Vagina (tissue), 2 donors: ENCODE data around the gene BAZ1B. TPM values are rescaled to one million over a fixed set of nuclear protein-coding genes. Genes with fewer than 3 reads are reported as not detected.
"Not testable (repeated sequence)": the region's sequence is repeated elsewhere in the genome, so short reads cannot be mapped to it uniquely, and the experiment has no call there.

Experiments
- DNase-seq, 2 donors: peaks; one replicate each; pipeline ENCODE4 v3.0.0-alpha.2; 2017; ENCODE audit errors: extremely low spot score in 2 of 2
- H3K27ac ChIP-seq: fragments of 200-600 bp; sonication (generic); one replicate; pipeline ENCODE4 v1.5.1; 2019
- H3K27me3 ChIP-seq: fragments of 200-600 bp; sonication (generic); one replicate; pipeline ENCODE4 v1.5.1; 2019
- H3K36me3 ChIP-seq, 2 donors: fragments of 200-600 bp; sonication (generic); one replicate each; pipeline ENCODE4 v1.5.1; 2017 to 2019
- H3K4me1 ChIP-seq: fragments of 200-600 bp; sonication (generic); one replicate; pipeline ENCODE4 v1.5.1; 2019
- H3K4me3 ChIP-seq, 2 donors: fragments of 200-600 bp; sonication (generic); 1 replicate in 1 of 2; 2 replicates in 1 of 2; pipeline ENCODE4 v1.5.1; 2016 to 2019
- H3K9me3 ChIP-seq: fragments of 200-600 bp; sonication (generic); one replicate; pipeline ENCODE4 v1.5.1; 2019
- POLR2A ChIP-seq, 2 donors: fragments of 450-650 bp; IDR thresholded peaks; one replicate each; pipeline ENCODE4 v1.6.1; 2017; ENCODE audit warnings: antibody characterized with exemption in 2 of 2, mild to moderate bottlenecking in 2 of 2, moderate library complexity in 2 of 2
- POLR2AphosphoS5 ChIP-seq, 2 donors: sonication (generic); formaldehyde crosslinking; IDR thresholded peaks; one replicate each; pipeline ENCODE4 v1.9.0; 2017; ENCODE audit warnings: antibody characterized with exemption in 2 of 2, mild to moderate bottlenecking in 2 of 2, low read depth in 1 of 2; ENCODE audit not compliant: insufficient read depth in 1 of 2
- intact Hi-C: fragments of 100-400 bp; cut with DNase I; formaldehyde crosslinking; loops from one replicate; pipeline ENCODE4 v1.15.1; 2023
- total RNA-seq: library from RNA; depleted of rRNA; stranded (reverse); fragments of >200 nt; gene quantifications from one replicate; pipeline ENCODE4 v1.2.3, GENCODE V29; 2016
- TF ChIP-seq, protein P1 (sequence below), 3 experiments: fragments of 450-650 bp in 2 of 3; fragments of 200-600 bp in 1 of 3; sonication (generic) in 1 of 3; IDR thresholded peaks; one replicate each; pipeline ENCODE4 v1.5.1; 2017 to 2019; ENCODE audit warnings: antibody characterized with exemption in 3 of 3, mild to moderate bottlenecking in 2 of 3, moderate library complexity in 2 of 3

BAZ1B gene
- total RNA-seq, 1 donor from 2014 or later: 45.4 TPM

DNA sequence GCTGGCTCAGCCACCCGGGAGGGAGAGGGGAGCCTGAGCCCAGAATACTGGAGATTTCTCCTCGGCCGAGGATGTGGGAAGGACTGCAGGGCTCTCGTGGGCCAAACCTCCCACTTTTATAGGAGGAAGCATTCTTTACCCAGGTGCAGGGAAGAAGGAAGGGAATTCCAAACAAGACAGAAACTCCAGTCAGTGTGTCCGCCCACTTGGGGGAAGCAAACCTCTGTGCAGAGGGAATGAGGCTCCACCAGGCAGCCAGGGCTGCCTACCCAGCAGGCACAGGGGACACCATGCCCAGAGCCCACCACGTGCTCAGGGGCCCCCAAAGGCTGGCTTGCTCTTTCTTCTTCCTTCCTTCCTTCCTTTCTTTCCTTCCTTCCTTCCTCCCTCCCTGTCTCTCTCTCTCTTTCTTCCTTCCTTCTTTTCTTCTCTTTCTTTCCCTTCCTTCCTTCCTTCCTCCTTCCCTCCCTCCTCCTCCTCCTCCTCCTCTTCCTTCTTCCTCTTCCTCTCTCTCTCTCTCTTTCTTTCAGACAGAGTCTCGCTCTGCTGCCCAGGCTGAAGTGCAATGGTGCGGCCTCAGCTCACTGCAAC lies 103.9 kb downstream of the BAZ1B start:
- Histone ChIP-seq H3K27ac (no peak overlapping the region), H3K36me3 (no peaks in the 10 kb centered on the region), H3K4me1 (no peaks in the 10 kb centered on the region), H3K9me3 (no peaks in the 10 kb centered on the region), H3K27me3 (no peaks in the 10 kb centered on the region), H3K4me3 (no peak overlapping the region)
- intact Hi-C loops: no loop called here
- TF ChIP-seq, protein P1, sequence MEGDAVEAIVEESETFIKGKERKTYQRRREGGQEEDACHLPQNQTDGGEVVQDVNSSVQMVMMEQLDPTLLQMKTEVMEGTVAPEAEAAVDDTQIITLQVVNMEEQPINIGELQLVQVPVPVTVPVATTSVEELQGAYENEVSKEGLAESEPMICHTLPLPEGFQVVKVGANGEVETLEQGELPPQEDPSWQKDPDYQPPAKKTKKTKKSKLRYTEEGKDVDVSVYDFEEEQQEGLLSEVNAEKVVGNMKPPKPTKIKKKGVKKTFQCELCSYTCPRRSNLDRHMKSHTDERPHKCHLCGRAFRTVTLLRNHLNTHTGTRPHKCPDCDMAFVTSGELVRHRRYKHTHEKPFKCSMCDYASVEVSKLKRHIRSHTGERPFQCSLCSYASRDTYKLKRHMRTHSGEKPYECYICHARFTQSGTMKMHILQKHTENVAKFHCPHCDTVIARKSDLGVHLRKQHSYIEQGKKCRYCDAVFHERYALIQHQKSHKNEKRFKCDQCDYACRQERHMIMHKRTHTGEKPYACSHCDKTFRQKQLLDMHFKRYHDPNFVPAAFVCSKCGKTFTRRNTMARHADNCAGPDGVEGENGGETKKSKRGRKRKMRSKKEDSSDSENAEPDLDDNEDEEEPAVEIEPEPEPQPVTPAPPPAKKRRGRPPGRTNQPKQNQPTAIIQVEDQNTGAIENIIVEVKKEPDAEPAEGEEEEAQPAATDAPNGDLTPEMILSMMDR (IDR thresholded peaks at IDR 0.05): no peak
- TF ChIP-seq POLR2A (IDR thresholded peaks at IDR 0.05): no peak
- TF ChIP-seq POLR2AphosphoS5 (IDR thresholded peaks at IDR 0.05; ENCODE audit: insufficient read depth in 1 of 2, low read depth in 1 of 2): no peak
- no peak for DNase-seq

DNA sequence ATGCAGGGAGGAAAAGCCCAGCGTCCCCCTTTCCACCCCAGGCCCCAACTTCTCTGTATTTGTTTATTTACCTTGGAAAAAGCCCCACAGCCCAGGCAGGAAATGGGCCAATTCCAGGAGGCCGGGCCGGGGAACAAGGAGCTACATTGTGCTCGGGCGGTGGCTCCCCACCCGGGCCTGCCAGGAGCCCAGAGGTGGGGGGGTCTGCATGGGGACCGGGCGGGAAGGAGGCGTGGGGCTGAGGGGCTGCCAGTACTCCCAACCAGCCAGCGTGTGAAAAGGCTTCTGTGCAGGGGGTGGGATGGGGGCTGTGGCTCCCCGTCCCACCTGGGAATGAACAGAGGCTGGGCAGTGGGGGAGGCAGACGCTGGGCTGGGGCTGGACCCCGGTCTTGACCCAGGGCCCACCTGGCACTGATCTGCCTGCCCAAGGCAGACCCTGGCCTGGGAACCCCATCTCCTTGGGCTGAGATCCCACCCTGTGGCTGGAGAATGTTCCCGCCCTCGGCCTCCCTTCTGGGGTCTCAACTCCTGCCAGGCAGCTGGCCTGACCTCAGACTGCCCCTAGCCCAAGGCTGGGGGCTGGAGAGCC lies 111.5 kb downstream of the BAZ1B start:
- DNase-seq, H3K4me1 ChIP-seq, intact Hi-C loops, H3K27ac ChIP-seq, H3K9me3 ChIP-seq, H3K36me3 ChIP-seq, H3K27me3 ChIP-seq, H3K4me3 ChIP-seq: not testable (repeated sequence)

DNA sequence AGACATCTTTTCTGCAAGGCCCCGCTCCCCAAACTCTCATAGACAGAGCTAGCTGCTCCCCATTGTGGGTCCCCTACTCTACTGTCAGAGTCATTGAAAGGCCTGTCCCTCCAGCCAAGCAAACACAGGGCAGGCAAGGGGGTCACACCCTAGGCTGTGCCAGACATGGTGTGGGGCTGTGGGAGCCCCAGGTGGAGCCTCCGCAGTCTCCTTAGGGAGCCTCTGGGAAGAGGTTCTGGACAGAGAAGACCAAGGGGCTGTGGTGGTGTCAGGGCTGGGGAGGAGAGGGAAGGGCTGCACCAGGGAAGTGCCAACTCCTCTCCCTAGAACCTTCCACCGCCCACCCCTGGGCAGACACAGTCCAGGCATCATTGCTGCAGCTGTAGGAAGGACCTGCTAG lies 117.2 kb downstream of the BAZ1B start:
- H3K27me3 ChIP-seq, H3K27ac ChIP-seq, H3K4me3 ChIP-seq, DNase-seq, H3K36me3 ChIP-seq, H3K4me1 ChIP-seq, intact Hi-C loops, H3K9me3 ChIP-seq: not testable (repeated sequence)

DNA sequence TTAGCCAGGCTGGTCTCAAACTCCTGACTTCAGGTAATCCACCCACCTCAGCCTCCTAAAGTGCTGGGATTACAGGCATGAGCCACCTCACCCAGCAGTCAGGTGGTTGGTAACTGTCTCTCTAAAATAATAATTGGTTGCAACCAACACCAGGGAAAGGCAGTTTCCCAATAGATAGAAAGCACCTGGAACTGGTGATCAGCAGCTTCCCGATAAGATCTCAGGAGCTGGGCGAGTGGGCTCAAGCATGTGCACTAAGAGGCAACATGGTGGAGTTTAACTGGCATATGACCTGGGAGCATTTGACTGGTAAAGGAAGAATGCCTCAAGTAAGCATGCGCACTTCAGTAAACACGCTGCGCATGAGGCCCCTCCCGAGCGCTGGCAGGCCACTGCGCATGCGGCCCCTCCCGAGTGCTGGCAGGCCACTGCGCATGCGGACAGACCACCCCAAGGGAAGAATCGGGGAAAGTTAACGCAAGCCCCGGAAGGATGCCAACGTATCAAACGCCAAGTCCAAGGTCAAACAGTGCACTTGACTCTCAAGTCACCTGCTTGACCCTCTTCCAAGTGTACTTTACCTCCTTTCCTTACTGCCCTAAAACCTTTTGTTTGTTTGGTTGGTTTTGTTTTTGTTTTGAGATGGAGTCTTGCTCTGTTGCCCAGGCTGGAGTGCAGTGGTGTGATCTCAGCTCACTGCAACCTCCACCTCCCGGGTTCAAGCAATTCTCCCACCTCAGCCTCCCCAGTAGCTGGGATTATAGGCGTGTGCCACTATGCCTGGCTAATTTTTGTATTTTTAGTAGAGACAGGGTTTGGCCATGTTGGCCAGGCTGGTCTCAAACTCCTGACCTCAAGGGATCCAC lies 122.7 kb downstream of the BAZ1B start:
- H3K36me3 ChIP-seq, H3K27me3 ChIP-seq, H3K27ac ChIP-seq, intact Hi-C loops, DNase-seq, H3K4me1 ChIP-seq, H3K9me3 ChIP-seq: not testable (repeated sequence)
- H3K4me3 ChIP-seq: peak overlapping the region; percentile 21 to 31
- peak; percentile 33 to 49 for TF ChIP-seq POLR2AphosphoS5 (IDR thresholded peaks at IDR 0.05; ENCODE audit: insufficient read depth in 1 of 2, low read depth in 1 of 2)

DNA sequence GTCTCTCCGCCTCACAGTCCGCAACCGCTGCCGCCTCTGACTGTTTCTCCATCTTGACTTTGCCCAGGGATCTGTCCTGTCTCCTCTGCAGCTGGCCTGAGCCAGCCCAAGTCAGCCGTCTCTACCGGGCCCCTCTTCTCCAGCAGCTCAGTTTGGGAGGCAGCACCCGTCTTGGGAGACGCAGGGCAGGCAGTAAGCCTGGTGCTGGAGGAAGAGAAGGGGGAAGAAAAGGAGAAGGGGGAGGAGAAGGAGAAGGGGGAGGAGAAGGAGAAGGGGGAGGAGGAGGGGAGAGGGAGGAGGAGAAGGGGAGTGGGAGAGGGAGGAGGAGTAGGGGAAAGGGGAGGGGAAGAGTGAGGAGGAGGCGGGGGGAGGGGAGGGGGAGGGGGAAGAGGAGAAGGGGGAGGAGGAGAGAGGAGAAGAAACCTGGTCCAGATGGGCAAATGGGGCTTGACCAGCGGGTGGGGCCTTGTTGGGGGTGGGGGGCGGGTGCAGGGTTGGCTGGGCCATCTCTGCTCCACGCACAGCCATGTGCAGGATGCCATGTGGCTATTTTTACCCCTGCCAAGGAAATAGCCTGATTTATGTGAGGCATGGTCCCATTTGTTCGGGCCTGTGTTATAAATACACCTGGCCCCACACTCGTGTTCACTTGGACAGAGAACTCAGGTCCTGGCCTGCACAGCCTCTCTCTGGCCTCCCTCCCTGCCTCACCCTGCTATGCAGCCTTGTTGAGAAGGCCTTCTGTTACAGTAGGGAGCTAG lies 124.4 kb downstream of the BAZ1B start:
- H3K36me3 ChIP-seq: no peaks in the 10 kb centered on the region
- H3K4me3 ChIP-seq: no peak overlapping the region
- TF ChIP-seq POLR2AphosphoS5 (IDR thresholded peaks at IDR 0.05; ENCODE audit: insufficient read depth in 1 of 2, low read depth in 1 of 2) (no peak), POLR2A (IDR thresholded peaks at IDR 0.05) (no peak)
- TF ChIP-seq, protein P1 (IDR thresholded peaks at IDR 0.05): no peak
- H3K4me1 ChIP-seq: no peaks in the 10 kb centered on the region
- H3K27ac ChIP-seq: no peak overlapping the region
- DNase-seq: no peak
- no peaks in the 10 kb centered on the region for H3K27me3 ChIP-seq
- intact Hi-C loops: no loop called here
- no peaks in the 10 kb centered on the region for H3K9me3 ChIP-seq
